Karpas-422 (cell line): ENCODE measurements around the gene OXER1. TPM values are rescaled to one million over a fixed set of nuclear protein-coding genes. Genes with fewer than 3 reads are reported as not detected.

Experiments
- DNase-seq: peaks from one replicate; pipeline ENCODE4 v3.0.0-alpha.2; 2015
- H2AFZ ChIP-seq: fragments of 200-600 bp; sonication (generic); 2 replicates; pipeline ENCODE4 v1.6.1; 2014; ENCODE audit warnings: antibody characterized with exemption, low read length, mixed read lengths
- H3K27ac ChIP-seq: fragments of 200-600 bp; sonication (generic); 2 replicates; pipeline ENCODE4 v1.5.1; 2014; ENCODE audit warnings: mild to moderate bottlenecking, low read length, moderate library complexity
- H3K27me3 ChIP-seq: fragments of 200-600 bp; sonication (generic); 2 replicates; pipeline ENCODE4 v1.6.1; 2014; ENCODE audit warnings: low read length, mixed read lengths
- H3K36me3 ChIP-seq: fragments of 200-600 bp; sonication (generic); 2 replicates; pipeline ENCODE4 v1.6.1; 2014; ENCODE audit warnings: low read length, mixed read lengths; ENCODE audit not compliant: insufficient read depth
- H3K4me1 ChIP-seq: fragments of 200-600 bp; sonication (generic); 2 replicates; pipeline ENCODE4 v1.6.1; 2014; ENCODE audit warnings: mild to moderate bottlenecking, low read length, mixed read lengths
- H3K4me2 ChIP-seq: fragments of 200-600 bp; sonication (generic); 2 replicates; pipeline ENCODE4 v1.6.1; 2014; ENCODE audit warnings: low read length, low read depth, mild to moderate bottlenecking; ENCODE audit not compliant: poor library complexity, severe bottlenecking
- H3K4me3 ChIP-seq: fragments of 200-600 bp; sonication (generic); 2 replicates; pipeline ENCODE4 v1.5.1; 2014; ENCODE audit warnings: mild to moderate bottlenecking, antibody characterized with exemption, low read length, mixed read lengths
- H3K79me2 ChIP-seq: fragments of 200-600 bp; sonication (generic); 2 replicates; pipeline ENCODE4 v1.6.1; 2014; ENCODE audit warnings: mild to moderate bottlenecking, low read length, mixed read lengths
- H3K9ac ChIP-seq: fragments of 200-600 bp; sonication (generic); 2 replicates; pipeline ENCODE4 v1.6.0; 2014; ENCODE audit warnings: low read length
- H3K9me2 ChIP-seq: fragments of 200-600 bp; sonication (generic), shearing (Covaris generic); replicated peaks from 2 replicates; pipeline ENCODE4 v1.6.0; 2014; ENCODE audit warnings: mild to moderate bottlenecking, low read length, moderate library complexity; ENCODE audit not compliant: insufficient read depth
- H3K9me3 ChIP-seq: fragments of 300-700, 200-600 bp; sonication (generic); 2 replicates; pipeline ENCODE4 v1.6.1; 2014; ENCODE audit warnings: low read length, mixed read lengths
- H4K20me1 ChIP-seq: fragments of 200-600 bp; sonication (generic); 2 replicates; pipeline ENCODE4 v1.6.1; 2014; ENCODE audit warnings: mild to moderate bottlenecking, antibody characterized with exemption, low read length, low read depth; ENCODE audit not compliant: insufficient read depth
- total RNA-seq: library from RNA; depleted of rRNA; stranded (reverse); fragments of >200 nt; shearing (Covaris generic); gene quantifications from 2 replicates; pipeline ENCODE4 v1.2.3, GENCODE V29; 2014; ENCODE audit warnings: low replicate concordance

Gene OXER1
- total RNA-seq, 1 experiment from 2014 or later = not detected

- Histone ChIP-seq H3K36me3 (no peaks in the 10 kb centered on the region), H4K20me1 (no peaks in the 10 kb centered on the region), H3K4me2 (no peak overlapping the region), H3K9me3 (no peaks in the 10 kb centered on the region), H3K27ac (no peak overlapping the region), H3K4me3 (no peak overlapping the region), H2AFZ (no peak overlapping the region), H3K9ac (no peak overlapping the region), H3K4me1 (no peaks in the 10 kb centered on the region), H3K79me2 (no peaks in the 10 kb centered on the region), H3K9me2 (no peaks in the 10 kb centered on the region), H3K27me3 (no peaks in the 10 kb centered on the region)
- peak; percentile 87 for DNase-seq
Measured at GRCh38 chr2:42770288-42771131, 6.6 kb upstream of the OXER1 start.

- Histone ChIP-seq H3K9me2 (no peaks in the 10 kb centered on the region), H3K27me3 (no peaks in the 10 kb centered on the region), H2AFZ (no peak overlapping the region), H3K4me1 (no peaks in the 10 kb centered on the region), H3K4me2 (no peak overlapping the region), H3K9me3 (no peaks in the 10 kb centered on the region), H3K9ac (no peak overlapping the region), H3K79me2 (no peaks in the 10 kb centered on the region), H3K4me3 (no peak overlapping the region), H4K20me1 (no peaks in the 10 kb centered on the region), H3K27ac (no peak overlapping the region), H3K36me3 (no peaks in the 10 kb centered on the region)
- no peak for DNase-seq
Measured at GRCh38 chr2:42769583-42770287, 5.8 kb upstream of the OXER1 start.

- DNase-seq = no peak
- no peaks in the 10 kb centered on the region for H3K36me3 ChIP-seq
- H2AFZ ChIP-seq = no peak overlapping the region
- no peak overlapping the region for H3K9ac ChIP-seq
- H3K4me2 ChIP-seq = no peak overlapping the region
- H3K79me2 ChIP-seq = no peaks in the 10 kb centered on the region
- H3K9me2 ChIP-seq = no peaks in the 10 kb centered on the region
- no peak overlapping the region for H3K27ac ChIP-seq
- H3K4me1 ChIP-seq = no peaks in the 10 kb centered on the region
- H3K9me3 ChIP-seq = no peaks in the 10 kb centered on the region
- H3K4me3 ChIP-seq = no peak overlapping the region
- H4K20me1 ChIP-seq = no peaks in the 10 kb centered on the region
- H3K27me3 ChIP-seq = no peaks in the 10 kb centered on the region
Measured at GRCh38 chr2:42768706-42769256, 4.8 kb upstream of the OXER1 start.

- no peaks in the 10 kb centered on the region for H4K20me1 ChIP-seq
- no peak overlapping the region for H3K9ac ChIP-seq
- H3K27ac ChIP-seq = no peak overlapping the region
- H3K79me2 ChIP-seq = no peaks in the 10 kb centered on the region
- no peak overlapping the region for H3K4me3 ChIP-seq
- no peaks in the 10 kb centered on the region for H3K9me2 ChIP-seq
- no peak overlapping the region for H3K4me2 ChIP-seq
- H3K9me3 ChIP-seq = no peaks in the 10 kb centered on the region
- no peaks in the 10 kb centered on the region for H3K4me1 ChIP-seq
- DNase-seq = no peak
- no peaks in the 10 kb centered on the region for H3K36me3 ChIP-seq
- no peaks in the 10 kb centered on the region for H3K27me3 ChIP-seq
- H2AFZ ChIP-seq = no peak overlapping the region
Measured at GRCh38 chr2:42767899-42768705, 4.2 kb upstream of the OXER1 start.

GRCh38 chr2:42767080-42767898 is 3.4 kb upstream of the OXER1 start:
- Histone ChIP-seq H3K4me2 (no peak overlapping the region), H3K79me2 (no peaks in the 10 kb centered on the region), H3K9me3 (no peaks in the 10 kb centered on the region), H3K27me3 (no peaks in the 10 kb centered on the region), H3K27ac (no peak overlapping the region), H3K9ac (no peak overlapping the region), H3K4me1 (no peaks in the 10 kb centered on the region), H3K4me3 (no peak overlapping the region), H2AFZ (no peak overlapping the region), H3K9me2 (no peaks in the 10 kb centered on the region), H4K20me1 (no peaks in the 10 kb centered on the region), H3K36me3 (no peaks in the 10 kb centered on the region)
- no peak for DNase-seq

GRCh38 chr2:42765686-42766085 is 1.8 kb upstream of the OXER1 start:
- no peaks in the 10 kb centered on the region for H3K79me2 ChIP-seq
- no peak overlapping the region for H3K9ac ChIP-seq
- H3K9me2 ChIP-seq = no peaks in the 10 kb centered on the region
- H3K9me3 ChIP-seq = no peaks in the 10 kb centered on the region
- no peaks in the 10 kb centered on the region for H3K4me1 ChIP-seq
- H2AFZ ChIP-seq = no peak overlapping the region
- DNase-seq = no peak
- H4K20me1 ChIP-seq = no peaks in the 10 kb centered on the region
- no peak overlapping the region for H3K4me3 ChIP-seq
- H3K27ac ChIP-seq = no peak overlapping the region
- H3K36me3 ChIP-seq = no peaks in the 10 kb centered on the region
- no peak overlapping the region for H3K4me2 ChIP-seq
- no peaks in the 10 kb centered on the region for H3K27me3 ChIP-seq

- no peak for DNase-seq
Measured at GRCh38 chr2:42764901-42765300, 966 bp upstream of the OXER1 start.

More at GRCh38 chr2:42764901-42765300, 966 bp upstream of the OXER1 start:
- no peak overlapping the region for H3K4me2 ChIP-seq
- H3K27ac ChIP-seq = no peak overlapping the region
- no peak overlapping the region for H3K4me3 ChIP-seq
- no peaks in the 10 kb centered on the region for H3K36me3 ChIP-seq
- no peak overlapping the region for H2AFZ ChIP-seq
- H3K9me3 ChIP-seq = no peaks in the 10 kb centered on the region
- H3K9me2 ChIP-seq = no peaks in the 10 kb centered on the region
- H3K4me1 ChIP-seq = no peaks in the 10 kb centered on the region
- H3K79me2 ChIP-seq = no peaks in the 10 kb centered on the region
- H3K27me3 ChIP-seq = no peaks in the 10 kb centered on the region
- no peak overlapping the region for H3K9ac ChIP-seq
- no peaks in the 10 kb centered on the region for H4K20me1 ChIP-seq
